Natural killer cell (primary cell): ENCODE results near the gene KANSL1L. TPM values are rescaled to one million over a fixed set of nuclear protein-coding genes. Genes with fewer than 3 reads are reported as not detected.
A peak's percentile ranks its signal among the peaks of the same experiment; 100 is the strongest.

Experiments used
- ATAC-seq, 3 donors: fragments of 150-1000 bp in 2 of 3; fragments of 200-7000 bp in 1 of 3; cut with Tn5 transposase; 1 replicate in 1 of 3; 2 replicates in 2 of 3; pipeline ENCODE4 v1.10.0; 2021; ENCODE audit warnings: mild to moderate bottlenecking in 2 of 3, moderate library complexity in 2 of 3
- DNase-seq, 2 donors: peaks; one replicate each; pipeline versions ENCODE4 v3.0.0 to v3.0.0-alpha.2; 2013 to 2021; ENCODE audit warnings: mixed read lengths in 1 of 2
- H3K27ac ChIP-seq: one replicate; pipeline ENCODE4 v1.5.1; 2013; ENCODE audit warnings: mild to moderate bottlenecking, low read length
- H3K27me3 ChIP-seq: one replicate; pipeline ENCODE4 v1.6.1; 2013; ENCODE audit warnings: low read length; ENCODE audit not compliant: control insufficient read depth, insufficient read depth
- H3K36me3 ChIP-seq: one replicate; pipeline ENCODE4 v1.6.1; 2013; ENCODE audit warnings: low read length; ENCODE audit not compliant: control insufficient read depth, insufficient read depth
- H3K4me1 ChIP-seq: one replicate; pipeline ENCODE4 v1.6.1; 2013; ENCODE audit warnings: low read length; ENCODE audit not compliant: control insufficient read depth, insufficient read depth
- H3K4me3 ChIP-seq: one replicate; pipeline ENCODE4 v1.5.1; 2013; ENCODE audit warnings: low read length
- H3K9me3 ChIP-seq: one replicate; pipeline ENCODE4 v1.6.1; 2013; ENCODE audit warnings: low read length; ENCODE audit not compliant: control insufficient read depth, insufficient read depth
- H3K27ac Mint-ChIP-seq, 2 donors: one replicate each; pipeline ENCODE4 v1.8.0; 2022; ENCODE audit warnings: mild to moderate bottlenecking in 2 of 2, mixed read lengths in 2 of 2, moderate library complexity in 1 of 2
- H3K27me3 Mint-ChIP-seq, 2 donors: one replicate each; pipeline ENCODE4 v1.8.0; 2022; ENCODE audit warnings: low read depth in 2 of 2, mixed read lengths in 2 of 2
- H3K36me3 Mint-ChIP-seq: one replicate; pipeline ENCODE4 v1.8.0; 2022; ENCODE audit warnings: mixed read lengths
- H3K4me1 Mint-ChIP-seq, 2 donors: one replicate each; pipeline ENCODE4 v1.8.0; 2022; ENCODE audit warnings: mixed read lengths in 2 of 2
- H3K4me3 Mint-ChIP-seq: one replicate; pipeline ENCODE4 v1.8.0; 2022; ENCODE audit warnings: mild to moderate bottlenecking, moderate library complexity, mixed read lengths
- H3K9me3 Mint-ChIP-seq, 2 donors: one replicate each; pipeline ENCODE4 v1.8.0; 2022; ENCODE audit warnings: mixed read lengths in 2 of 2
- WGBS: methylation state at CpG from one replicate; pipeline ENCODE4 v1.1.7; 2013; ENCODE audit warnings: missing lambda C conversion rate; ENCODE audit not compliant: insufficient coverage; 5-methylcytosine and 5-hydroxymethylcytosine counted together
- intact Hi-C: fragments of 100-400 bp; cut with micrococcal nuclease; formaldehyde crosslinking; loops from one replicate; pipeline ENCODE4 v1.14.2; 2022
- total RNA-seq, 4 donors: library from RNA; stranded (reverse); fragments of 120-200 nt in 1 of 4; gene quantifications; one replicate each; pipeline versions ENCODE4 v1.2.3 to v1.2.4, GENCODE V29; 2013 to 2022
- TF ChIP-seq, protein P1 (sequence below): fragments of 200-600 bp; IDR thresholded peaks from one replicate; pipeline ENCODE4 v1.8.0; 2022; ENCODE audit warnings: antibody characterized with exemption

Gene KANSL1L, protein sequence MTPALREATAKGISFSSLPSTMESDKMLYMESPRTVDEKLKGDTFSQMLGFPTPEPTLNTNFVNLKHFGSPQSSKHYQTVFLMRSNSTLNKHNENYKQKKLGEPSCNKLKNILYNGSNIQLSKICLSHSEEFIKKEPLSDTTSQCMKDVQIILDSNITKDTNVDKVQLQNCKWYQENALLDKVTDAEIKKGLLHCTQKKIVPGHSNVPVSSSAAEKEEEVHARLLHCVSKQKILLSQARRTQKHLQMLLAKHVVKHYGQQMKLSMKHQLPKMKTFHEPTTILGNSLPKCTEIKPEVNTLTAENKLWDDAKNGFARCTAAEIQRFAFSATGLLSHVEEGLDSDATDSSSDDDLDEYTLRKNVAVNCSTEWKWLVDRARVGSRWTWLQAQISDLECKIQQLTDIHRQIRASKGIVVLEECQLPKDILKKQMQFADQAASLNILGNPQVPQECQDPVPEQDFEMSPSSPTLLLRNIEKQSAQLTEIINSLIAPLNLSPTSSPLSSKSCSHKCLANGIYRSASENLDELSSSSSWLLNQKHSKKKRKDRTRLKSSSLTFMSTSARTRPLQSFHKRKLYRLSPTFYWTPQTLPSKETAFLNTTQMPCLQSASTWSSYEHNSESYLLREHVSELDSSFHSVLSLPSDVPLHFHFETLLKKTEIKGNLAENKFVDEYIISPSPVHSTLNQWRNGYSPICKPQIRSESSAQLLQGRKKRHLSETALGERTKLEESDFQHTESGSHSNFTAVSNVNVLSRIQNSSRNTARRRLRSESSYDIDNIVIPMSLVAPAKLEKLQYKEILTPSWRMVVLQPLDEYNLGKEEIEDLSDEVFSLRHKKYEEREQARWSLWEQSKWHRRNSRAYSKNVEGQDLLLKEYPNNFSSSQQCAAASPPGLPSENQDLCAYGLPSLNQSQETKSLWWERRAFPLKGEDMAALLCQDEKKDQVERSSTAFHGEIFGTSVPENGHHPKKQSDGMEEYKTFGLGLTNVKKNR
- 10 to 100 TPM in 1 of 3 donors, 1 to 10 TPM in 2; 7.6 to 11.2 (median 9.5) TPM for total RNA-seq
- 28.2 TPM for total RNA-seq (2013)

- H3K27ac ChIP-seq, result peak within 1 kb of the TSS; percentile 98
- no peaks in the 10 kb centered on the region for H3K27me3 ChIP-seq
- H3K4me3 Mint-ChIP-seq, result peak within 1 kb of the TSS; percentile 100
- peak; percentile 80 to 95 (median 88) for ATAC-seq
- H3K4me3 ChIP-seq, result peak within 1 kb of the TSS; percentile 83
- H3K4me1 ChIP-seq, result peaks cover 13% of the 10 kb centered on the region
- H3K4me1 Mint-ChIP-seq, result peaks cover 21 to 22% of the 10 kb centered on the region in 2 donors
- no peaks in the 10 kb centered on the region for H3K36me3 Mint-ChIP-seq
- TF ChIP-seq, protein P1, sequence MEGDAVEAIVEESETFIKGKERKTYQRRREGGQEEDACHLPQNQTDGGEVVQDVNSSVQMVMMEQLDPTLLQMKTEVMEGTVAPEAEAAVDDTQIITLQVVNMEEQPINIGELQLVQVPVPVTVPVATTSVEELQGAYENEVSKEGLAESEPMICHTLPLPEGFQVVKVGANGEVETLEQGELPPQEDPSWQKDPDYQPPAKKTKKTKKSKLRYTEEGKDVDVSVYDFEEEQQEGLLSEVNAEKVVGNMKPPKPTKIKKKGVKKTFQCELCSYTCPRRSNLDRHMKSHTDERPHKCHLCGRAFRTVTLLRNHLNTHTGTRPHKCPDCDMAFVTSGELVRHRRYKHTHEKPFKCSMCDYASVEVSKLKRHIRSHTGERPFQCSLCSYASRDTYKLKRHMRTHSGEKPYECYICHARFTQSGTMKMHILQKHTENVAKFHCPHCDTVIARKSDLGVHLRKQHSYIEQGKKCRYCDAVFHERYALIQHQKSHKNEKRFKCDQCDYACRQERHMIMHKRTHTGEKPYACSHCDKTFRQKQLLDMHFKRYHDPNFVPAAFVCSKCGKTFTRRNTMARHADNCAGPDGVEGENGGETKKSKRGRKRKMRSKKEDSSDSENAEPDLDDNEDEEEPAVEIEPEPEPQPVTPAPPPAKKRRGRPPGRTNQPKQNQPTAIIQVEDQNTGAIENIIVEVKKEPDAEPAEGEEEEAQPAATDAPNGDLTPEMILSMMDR, result no peak
- peak within 1 kb of the TSS; percentile 98 to 99 for H3K27ac Mint-ChIP-seq
- H3K36me3 ChIP-seq, result no peaks in the 10 kb centered on the region
- H3K9me3 Mint-ChIP-seq, result no peaks in the 10 kb centered on the region
- H3K27me3 Mint-ChIP-seq, result no peaks in the 10 kb centered on the region
- no peaks in the 10 kb centered on the region for H3K9me3 ChIP-seq
- WGBS, result under 1% methylated on average over 66 of the region's 67 CpGs
- DNase-seq, result peak; percentile 98
- intact Hi-C loops, result loop anchor here (1.0 to 5.0 kb wide), 3 partner anchors 169 to 1904 kb away; partner anchors contain the start of genes LANCL1, PIKFYVE and RPE
These were observed at the start of gene KANSL1L for GRCh38 chr2:210171309-210172218. KANSL1L (minus strand) TSS chr2:210171409; CDS start chr2:210154582, 16,827 bp downstream.

GRCh38 chr2:210215120-210215519, 43.9 kb upstream of the KANSL1L start:
- no peak for ATAC-seq
- Mint-ChIP-seq H3K4me3 (no peak overlapping the region), H3K36me3 (no peaks in the 10 kb centered on the region), H3K9me3 (no peaks in the 10 kb centered on the region), H3K4me1 (no peaks in the 10 kb centered on the region), H3K27me3 (peaks cover 7 to 10% of the 10 kb centered on the region in 2 donors), H3K27ac (no peak overlapping the region)
- TF ChIP-seq, protein P1, result no peak
- Histone ChIP-seq H3K27me3 (no peaks in the 10 kb centered on the region), H3K36me3 (no peaks in the 10 kb centered on the region), H3K4me1 (no peaks in the 10 kb centered on the region), H3K9me3 (no peaks in the 10 kb centered on the region), H3K27ac (no peak overlapping the region), H3K4me3 (no peak overlapping the region)
- intact Hi-C loops, result no loop called here
- 4% methylated on average over 1 of the region's 1 CpG for WGBS
- no peak for DNase-seq

DNA sequence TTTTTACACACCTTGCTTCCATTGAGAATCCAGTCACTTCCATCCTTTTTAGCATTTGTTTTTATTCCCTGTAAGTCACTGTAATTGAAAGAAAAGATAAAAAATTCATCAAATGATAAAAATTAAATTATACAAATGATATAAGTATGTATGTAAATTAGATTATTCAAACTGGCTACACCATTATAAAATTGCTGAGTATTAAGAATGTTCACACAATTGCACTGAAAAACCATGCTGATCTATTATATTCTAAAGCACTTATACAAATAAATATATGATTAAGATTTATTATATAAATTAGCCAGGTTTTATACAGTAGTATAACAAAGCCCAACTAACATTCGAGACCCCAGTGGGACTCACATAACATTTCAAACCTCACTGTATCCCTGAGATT, 39.0 kb upstream of the KANSL1L start:
- Mint-ChIP-seq H3K4me3 (no peak overlapping the region), H3K9me3 (no peaks in the 10 kb centered on the region), H3K27me3 (peaks cover 0 to 3% of the 10 kb centered on the region in 2 donors), H3K36me3 (no peaks in the 10 kb centered on the region), H3K4me1 (no peaks in the 10 kb centered on the region), H3K27ac (no peak overlapping the region)
- Histone ChIP-seq H3K4me3 (no peak overlapping the region), H3K36me3 (no peaks in the 10 kb centered on the region), H3K4me1 (no peaks in the 10 kb centered on the region), H3K27ac (no peak overlapping the region), H3K27me3 (no peaks in the 10 kb centered on the region), H3K9me3 (no peaks in the 10 kb centered on the region)
- no peak for ATAC-seq
- 89% methylated on average over 1 of the region's 1 CpG for WGBS
- TF ChIP-seq, protein P1, result no peak
- intact Hi-C loops, result no loop called here
- DNase-seq, result no peak
